Hepatic stellate cell (primary cell): ENCODE data around the gene ZNF256.

Source experiments
- DNase-seq: peaks from one replicate; pipeline ENCODE4 v3.0.0; 2011; ENCODE audit warnings: low spot score

Gene ZNF256

DNA sequence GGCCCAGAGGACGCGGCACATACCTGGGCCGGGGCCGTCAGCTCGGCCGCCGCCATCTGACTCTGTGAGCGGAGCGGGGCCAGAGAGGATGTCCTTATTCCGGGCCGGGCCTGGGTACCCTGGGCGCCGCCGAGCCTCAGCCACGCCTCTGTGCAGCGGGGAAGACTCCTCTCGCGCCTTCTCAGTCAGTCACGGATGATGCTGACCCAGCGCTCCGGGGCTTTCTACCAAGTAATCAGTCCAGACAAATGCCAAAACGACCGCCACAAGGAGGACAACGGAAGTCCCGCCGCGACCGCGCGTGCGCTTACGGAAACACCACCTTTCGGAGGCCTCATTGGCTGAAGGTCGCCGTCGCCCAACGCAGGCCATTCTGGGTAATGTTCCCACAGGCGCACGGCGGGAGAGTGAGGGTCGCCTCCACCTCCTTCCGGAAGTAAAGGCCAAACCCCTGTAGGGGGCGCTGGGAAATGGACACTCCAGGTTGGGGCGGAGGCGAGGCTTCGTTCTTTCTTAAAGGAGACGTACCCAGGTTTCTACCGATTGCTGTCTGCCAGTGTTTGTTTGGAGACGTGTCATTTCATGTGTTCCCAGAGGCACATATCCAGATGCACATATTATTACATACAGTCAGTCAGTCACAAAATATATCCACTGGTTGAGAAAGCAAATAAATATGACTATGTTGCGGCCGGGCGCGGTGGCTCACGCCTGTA, at the start of gene ZNF256:
Gene ZNF256, minus strand, starts transcription at position 288 of the 716 bp plus-strand sequence. Its CDS starts 232 bp downstream, at position 56.
- DNase-seq: peak; percentile 95

DNA sequence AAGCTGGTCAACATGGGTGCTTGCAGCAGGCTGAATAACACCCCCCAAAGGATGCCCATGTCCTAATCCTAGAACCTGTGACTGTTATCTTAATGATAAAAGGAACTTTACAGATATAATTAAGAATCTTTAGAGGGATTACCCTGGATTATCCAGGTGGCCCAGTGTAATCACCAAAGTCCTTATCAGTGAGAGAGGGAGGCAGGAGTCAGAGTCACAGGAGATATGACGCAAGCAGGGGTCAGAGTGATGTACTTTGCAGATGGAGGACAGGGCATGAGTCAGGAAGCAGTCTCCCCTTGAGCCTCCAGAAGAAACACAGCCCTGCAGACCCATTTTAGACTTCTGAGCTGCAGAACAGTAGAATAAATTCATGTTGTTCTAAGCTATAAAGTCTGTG, 45.3 kb upstream of the ZNF256 start:
- DNase-seq: no peak

DNA sequence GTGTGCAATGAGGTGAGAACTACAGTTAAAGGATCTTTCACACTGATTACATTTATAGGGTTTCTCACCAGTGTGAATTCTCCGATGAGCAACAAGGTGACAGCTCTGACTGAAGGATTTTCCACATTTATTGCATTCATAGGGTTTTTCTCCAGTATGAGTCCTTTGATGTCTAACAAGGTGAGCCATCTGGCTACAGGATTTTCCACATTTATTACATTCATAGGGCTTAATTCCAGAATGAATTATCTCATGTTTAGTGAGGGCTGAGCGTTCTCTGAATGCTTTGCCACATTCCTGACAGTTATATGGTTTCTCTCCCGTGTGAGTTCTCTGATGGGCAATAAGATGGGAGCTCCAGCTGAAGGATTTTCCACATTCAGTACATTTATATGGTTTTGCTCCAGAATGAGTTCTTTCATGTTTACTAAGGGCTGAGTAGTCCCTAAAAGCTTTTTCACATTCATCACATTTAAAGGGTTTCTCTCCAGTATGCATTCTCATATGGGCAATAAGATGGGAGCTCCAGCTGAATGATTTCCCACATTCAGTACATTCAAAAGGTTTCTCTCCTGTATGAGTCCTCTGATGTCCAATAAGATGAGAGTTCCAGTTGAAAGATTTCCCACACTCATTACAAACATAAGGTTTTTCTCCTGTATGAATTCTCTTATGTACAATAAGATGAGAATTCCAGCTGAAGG, 31.2 kb upstream of the ZNF256 start:
- DNase-seq: no peak

- DNase-seq: no peak
Observed at GRCh38 chr19:57974434-57974833, 26.9 kb upstream of the ZNF256 start, which contains the start of gene C19orf18. C19orf18 (minus strand) TSS chr19:57974534; CDS start chr19:57974432, 102 bp downstream.

DNA sequence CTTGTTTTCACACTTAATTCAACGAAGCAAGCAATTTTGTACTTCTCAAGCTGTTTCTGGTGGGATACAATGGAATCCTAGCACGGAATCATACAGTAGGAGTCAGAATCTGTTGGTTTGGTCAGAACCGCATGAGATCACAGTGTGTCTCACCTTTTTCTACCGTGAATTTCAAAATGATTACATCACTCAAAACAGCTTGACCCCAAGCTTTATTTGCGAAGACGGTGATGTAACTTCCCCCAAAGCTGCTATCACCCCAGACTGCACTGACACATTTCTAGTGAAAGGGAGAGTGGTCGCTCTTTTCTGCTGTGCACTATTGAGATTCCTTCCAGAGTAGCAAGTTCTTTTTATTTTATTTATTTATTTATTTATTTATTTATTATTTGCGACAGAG, 17.3 kb upstream of the ZNF256 start:
- DNase-seq: no peak

GRCh38 chr19:57961785-57962184, 14.3 kb upstream of the ZNF256 start:
- no peak for DNase-seq

GRCh38 chr19:57954996-57955395, 7.5 kb upstream of the ZNF256 start:
- no peak for DNase-seq

DNA sequence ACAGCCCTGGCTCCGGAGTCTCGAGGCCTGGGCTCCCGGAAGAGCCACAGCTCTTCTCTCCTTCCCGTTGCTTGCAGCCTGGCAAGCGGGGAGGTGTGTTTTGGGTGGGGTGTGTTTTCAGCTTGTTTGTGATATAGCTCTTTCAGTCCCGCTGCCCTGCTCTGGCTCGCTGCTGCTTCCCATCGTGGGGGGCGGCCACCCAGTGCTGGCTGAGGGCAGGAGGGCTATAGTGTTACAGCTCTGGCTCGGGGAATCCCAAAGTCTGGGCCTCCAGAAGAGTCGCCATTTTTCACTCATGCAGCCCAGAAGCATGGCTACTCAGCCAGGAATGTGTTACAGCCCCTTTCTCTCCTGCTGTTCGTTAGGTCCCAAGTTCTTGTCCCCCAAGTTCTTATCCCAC, 2.2 kb upstream of the ZNF256 start:
- DNase-seq: no peak

DNA sequence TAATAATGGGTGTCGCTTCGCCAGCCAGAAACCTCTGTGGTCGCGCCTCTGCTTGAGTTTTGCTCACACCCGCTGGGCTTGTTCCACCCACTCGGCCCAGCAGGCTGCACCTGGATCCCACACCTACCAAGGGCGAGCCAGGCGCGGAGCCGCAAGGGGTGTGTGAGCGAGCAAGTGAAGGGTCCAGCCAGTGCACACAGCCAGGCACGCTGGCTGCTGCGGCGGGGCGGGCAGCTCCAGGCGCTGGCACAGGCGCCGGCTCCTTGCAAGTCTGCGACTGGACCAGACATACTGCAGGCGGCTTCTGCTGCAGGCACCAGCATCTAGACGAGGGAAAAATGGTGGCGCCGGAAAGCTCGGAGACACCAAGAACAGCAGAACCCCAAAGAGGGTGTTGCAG, 1.8 kb upstream of the ZNF256 start:
- no peak for DNase-seq

DNA sequence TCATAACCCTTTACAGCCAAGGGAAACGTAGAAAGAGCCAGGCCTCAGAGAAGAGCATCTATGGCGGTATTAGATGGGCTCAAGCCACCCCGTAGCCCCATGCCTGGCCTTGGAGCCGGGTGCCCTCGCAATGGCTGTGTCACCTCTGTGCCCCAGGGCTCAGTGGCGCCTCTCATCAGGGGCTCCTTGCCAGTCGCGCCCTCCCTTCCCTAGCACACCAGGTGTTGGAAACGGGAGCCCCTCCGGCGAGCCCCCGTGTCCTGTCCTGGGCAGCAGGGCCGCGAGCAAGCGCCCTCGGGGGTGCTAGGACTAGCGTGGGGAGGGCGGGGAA, 453 bp downstream of the ZNF256 start:
- no peak for DNase-seq

- DNase-seq: no peak
Observed at GRCh38 chr19:57946316-57946715, 1.2 kb downstream of the ZNF256 start.

DNA sequence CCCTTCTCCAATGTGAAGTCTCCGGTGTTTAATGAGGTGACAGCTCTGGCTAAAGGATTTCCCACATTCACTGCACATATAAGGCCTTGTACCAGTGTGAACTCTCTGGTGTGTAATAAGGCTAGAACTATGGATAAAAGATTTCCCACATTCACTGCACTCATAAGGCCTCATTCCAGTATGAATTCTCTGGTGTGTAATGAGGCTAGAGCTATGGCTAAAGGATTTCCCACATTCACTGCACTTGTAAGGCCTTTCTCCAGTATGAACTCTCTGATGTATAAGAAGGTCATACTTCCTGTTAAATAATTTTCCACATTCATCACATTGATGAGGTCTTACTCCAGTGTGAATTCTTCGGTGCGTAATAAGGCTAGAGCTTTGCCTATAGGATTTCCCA, 5.9 kb downstream of the ZNF256 start:
- no peak for DNase-seq

DNA sequence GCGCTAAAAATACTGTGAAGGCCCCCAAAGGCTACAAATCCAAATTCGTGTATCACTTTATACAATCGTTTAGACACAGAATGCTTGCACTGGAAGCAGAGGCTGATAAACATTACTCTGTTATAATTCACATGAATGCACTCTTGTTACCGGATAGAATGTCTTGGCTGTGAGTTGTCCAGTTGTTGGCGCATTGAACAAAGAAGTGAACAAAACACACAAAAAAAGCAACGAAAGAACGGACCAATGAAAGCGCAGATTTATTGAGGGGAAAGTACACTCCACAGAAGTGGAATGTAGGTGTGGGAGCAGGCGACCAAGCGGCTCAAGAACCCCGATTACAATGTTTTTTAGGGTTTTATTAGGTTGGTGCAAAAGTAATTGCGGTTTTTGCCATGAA, 11.8 kb downstream of the ZNF256 start:
- no peak for DNase-seq

DNA sequence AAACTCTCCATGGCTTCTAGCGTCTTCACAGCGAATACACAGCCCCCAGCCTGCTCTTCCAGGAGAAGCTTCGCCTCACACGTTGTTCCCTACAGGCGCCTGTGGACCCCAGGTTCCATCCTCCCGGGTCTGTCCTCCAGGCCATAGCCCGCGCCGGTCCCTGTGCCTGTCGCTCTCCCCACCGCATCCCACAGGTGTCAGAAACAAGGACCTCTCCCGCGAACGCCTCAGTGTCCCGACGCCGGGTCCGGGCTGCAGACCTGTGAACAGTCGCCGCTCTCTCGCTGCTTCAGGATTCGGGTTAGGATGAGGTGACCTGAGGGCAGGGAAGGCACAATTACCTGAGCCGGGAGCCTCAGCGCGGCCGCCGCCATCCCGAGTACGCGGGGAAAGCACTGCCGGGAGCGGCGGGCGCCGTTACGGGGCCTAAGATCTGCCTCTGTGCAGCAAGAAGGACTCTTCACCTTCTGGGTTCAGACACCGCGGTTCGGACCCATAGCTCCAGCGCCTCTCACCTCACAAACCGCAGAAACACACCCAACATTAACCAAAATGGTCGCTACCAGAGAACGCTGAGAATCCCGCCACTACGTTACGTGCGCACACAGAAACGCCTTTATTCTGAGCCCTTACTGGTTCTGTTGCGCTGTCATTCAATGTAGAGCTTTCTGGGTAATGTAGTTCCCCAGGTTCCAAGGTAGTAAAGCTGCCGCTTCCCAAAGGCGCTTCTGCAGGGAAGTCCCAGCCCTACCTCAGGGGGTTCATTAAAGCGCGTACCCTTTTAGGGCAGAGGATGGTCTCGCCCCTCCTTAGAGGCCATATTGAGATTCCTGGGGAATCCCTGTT, 12.5 kb downstream of the ZNF256 start, which contains the start of gene ZNF418:
Gene ZNF418, minus strand, starts transcription at position 583 of the 846 bp plus-strand sequence. CDS start 1,580 bp downstream, outside the sequence.
- DNase-seq: peak; percentile 75

DNA sequence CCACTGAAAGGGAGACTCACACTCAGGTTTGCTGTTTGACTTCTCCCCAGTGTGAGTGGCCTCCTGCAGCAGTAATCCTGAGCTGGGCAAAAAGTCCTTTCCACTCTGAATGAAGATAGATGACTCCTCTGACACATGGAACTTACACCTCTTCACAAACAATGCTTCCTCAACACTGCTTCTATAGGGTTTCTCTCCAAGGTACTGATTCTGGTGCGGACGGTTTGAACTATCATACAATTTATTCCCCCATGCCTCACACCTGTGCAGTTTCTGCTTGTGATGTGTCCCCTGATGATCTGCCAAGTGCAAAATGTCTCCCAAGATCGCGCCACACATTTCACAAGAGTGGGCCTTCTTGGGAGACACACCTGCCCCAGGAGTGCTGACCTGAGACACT, 19.9 kb downstream of the ZNF256 start:
- DNase-seq: no peak

- DNase-seq: peak; percentile 96
Observed at GRCh38 chr19:57916168-57916995, 31.1 kb downstream of the ZNF256 start, which contains the start of gene ZNF417. ZNF417 (minus strand) TSS chr19:57916592; CDS start chr19:57916411, 181 bp downstream.

DNA sequence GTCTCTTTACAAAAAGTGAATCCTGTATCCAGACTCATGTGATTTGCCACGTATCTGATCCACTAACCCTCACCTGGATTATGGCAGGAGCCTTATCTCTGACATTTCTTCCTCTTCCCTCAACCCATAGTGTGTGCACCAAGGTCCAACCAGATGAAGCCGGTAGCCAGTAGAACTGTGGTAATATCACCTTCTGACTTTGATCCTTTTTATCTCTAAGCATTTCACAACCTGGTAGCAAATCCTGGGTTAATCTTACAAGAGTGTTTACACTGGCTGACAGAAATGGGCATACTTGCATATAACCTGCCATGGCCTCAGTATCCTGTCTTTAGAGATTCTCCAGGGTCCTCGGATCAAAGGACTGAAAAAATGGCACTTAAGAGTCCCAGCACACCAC, 33.0 kb downstream of the ZNF256 start:
- DNase-seq: no peak

GRCh38 chr19:57907394-57907793, 40.1 kb downstream of the ZNF256 start:
- DNase-seq: no peak

GRCh38 chr19:57905258-57905657, 42.2 kb downstream of the ZNF256 start:
- DNase-seq: no peak

- DNase-seq: no peak
Observed at GRCh38 chr19:57903618-57904184, 43.8 kb downstream of the ZNF256 start.

DNA sequence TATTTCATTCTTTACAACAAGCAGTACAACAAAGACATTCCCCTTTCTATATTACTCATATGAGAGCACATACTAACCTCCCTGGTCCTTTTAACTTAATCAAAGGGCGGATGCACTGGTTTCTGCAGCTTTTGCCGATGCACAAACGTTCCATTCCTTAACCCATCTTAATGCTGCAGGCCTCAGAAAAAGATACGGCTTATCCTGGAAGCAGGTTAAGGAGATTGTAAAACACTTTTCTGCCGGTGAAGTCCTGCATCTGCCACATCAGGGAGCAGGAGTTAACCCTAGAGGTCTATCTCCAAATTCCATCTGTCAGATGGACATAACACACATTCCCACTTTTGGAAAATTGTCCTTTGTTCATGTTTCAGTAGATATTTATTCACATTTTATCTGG, 47.2 kb downstream of the ZNF256 start:
- no peak for DNase-seq
